Right hindlimb (tissue), 1 donor: Measurements from ENCODE around the gene NFIB.

Source experiments
- DNase-seq: peaks from one replicate; pipeline ENCODE4 v3.0.0-alpha.2; 2018

The NFIB gene

DNA sequence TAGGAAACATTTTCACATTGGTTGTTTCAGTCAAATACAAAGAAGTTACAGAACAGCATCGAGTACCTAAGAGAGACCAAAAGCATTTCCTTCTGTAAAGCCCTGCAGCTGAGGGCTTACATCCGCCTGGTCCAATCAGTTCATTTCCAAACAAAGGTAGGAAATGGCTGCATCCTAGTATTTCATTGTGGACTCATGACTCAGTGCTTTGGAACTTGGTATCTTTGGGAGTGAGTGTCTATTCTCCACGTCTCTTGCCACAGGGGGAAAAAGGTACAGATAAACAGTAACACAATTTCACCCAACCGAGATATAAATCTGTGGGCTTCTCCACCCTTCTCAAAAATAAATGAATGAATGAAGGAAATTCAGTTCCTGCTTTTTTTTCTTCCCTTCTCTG, 75.4 kb downstream of the NFIB start:
- DNase-seq = no peak

DNA sequence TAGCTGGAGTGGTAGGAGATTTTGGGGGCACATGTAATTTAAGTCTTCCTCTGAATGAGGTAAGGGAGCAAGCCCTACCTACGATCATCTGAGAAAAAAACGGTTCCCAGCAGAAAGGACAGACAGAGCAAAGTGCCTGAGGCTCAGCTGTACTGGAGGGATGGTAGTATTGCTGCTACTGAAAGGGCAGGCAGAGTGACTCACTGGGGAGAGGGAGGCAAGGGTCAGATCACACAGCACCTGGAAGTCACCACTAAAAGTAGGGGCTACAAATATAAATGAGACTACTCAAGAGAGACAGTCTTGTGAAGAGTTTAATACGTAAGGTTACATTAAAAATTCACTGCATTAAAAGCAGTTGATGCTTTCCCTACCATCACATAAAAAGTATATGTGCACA, 75.9 kb downstream of the NFIB start:
- DNase-seq = no peak

DNA sequence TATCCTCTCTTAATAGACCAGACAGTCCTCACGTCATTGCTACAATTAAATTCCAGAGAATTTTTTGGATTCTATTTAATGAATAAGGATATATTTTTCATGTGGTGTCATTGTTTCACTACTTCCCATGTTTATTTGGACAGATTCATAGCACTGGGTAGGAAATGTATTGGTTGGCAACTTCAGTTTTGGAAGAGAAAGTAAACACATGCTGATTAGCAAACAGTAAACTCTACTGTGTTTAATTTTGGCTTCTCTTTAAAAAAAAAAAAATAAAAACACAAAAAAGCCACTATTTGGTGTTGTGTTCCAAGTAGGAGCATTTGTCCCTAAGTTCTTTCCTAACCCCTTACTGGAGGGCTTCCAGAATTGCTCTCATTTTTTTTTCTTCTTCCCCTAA, 77.3 kb downstream of the NFIB start:
- DNase-seq = no peak

DNA sequence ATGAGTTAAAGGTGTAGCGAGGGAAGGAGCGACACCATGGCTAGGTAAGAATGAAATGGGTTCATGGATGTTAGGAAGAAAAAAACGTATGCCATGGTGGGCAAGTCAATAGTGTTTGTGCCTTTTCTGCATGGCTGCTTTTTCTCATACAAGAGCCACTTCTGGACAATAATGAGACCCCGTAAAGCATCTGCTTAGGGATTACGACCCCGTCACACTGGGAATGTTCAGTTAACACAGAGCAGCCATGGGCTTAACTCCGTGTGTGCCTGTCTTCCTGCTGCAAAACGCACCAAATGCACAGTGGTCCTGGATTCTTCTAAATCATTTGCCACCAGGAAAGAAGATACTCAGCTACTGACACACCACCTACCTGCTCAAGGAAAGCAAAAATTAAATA, 81.8 kb downstream of the NFIB start:
- no peak for DNase-seq

DNA sequence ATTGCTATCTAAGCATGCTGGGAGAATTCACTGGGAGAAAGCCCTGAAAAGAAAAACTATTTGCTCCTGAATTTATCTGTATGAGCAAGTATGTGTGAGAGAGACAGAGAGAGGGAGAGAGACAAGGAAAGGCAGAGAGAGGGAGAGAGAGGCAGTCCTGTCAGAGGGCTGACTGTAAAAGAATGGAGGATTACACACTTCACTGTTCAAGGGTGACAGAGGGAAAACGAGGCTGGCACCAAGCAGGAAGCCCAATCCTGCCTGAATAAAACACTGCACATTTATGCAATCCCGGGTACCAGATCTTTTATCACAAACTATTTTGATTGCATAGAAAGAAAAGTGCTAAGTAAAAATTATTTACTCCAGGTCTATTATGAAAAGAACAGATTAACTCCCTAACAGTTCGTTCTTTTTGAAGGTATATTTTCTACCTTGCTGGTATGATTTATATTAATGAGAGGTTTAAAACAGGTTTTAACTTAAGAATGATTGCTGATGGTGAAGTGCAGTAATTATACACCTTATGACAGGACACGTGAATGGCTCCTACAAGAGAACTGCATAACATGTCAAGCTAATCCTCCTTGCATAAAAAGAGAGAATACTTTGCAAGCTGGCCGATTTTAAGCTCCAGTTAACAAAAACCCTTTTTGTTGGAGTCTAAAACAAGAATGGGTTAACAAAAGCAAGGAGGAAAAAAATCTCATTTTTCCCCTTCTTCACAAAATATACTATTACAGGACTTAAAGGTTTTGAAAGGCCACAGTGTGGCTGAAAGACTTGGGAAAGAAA, 82.5 kb downstream of the NFIB start:
- no peak for DNase-seq

DNA sequence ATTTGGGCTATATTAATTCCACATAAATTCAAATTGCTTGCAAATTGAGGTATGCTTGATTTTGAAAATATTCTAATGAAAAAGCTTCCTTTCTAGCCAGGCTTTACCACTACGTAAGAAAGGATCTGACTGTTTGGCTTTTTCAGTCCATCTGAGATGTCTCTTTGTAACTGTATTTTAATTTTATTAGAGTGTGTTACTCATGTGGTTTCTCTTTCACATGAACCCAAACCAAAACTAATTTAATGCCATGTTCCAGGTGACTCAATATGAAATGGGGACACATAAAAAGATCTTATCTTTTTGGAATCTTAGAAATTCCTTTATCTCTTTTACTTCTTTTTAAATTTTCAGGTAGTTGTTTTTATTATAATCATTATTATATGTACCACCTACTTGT, 85.3 kb downstream of the NFIB start:
- no peak for DNase-seq

DNA sequence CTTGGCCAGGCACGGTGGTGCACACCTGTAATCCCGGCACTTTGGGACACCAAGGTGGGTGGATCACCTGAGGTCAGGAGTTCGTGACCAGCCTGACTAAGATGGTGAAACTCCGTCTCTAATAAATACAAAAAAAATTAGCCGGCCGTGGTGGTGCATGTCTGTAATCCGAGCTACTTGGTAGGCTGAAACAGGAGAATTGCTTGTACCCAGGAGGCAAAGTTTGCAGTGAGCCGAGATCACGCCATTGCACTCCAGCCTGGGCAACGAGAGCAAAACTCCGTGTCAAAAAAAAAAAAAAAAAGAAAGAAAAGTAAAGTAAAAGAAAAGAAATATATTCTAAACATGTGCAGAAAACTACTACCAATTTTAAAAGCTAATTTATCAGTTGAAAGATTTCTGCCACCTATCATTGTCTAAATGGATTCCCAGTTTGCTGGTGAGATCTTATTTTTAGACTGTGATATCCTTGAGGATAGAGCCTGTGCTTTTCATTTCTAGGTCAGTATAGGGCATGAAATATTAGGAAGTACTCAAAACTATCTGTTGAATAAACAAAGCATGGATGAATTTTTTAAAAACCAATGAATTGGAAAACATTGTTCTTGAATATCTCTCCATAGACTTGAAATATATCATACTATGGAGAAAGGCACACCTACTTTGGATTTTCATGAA, 86.9 kb downstream of the NFIB start:
- DNase-seq = no peak

DNA sequence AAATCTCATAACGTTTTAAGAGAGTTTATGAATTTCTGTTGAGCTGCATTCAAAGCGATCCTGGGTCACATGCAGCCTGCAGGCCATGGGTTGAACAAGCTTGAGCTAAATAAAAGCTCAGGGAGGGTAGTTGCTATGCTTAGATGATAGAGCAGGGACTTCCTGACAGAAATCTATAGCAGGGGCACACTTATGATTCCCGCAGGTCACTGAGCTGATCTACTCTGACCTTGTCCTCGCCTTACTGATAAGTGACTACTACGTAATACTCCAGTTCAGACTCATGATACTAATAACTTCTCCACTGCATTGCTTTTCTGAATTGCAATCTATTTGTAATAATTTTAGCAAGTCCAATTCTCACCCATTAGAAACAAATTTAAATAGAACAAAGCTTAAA, 90.9 kb downstream of the NFIB start:
- DNase-seq = no peak

DNA sequence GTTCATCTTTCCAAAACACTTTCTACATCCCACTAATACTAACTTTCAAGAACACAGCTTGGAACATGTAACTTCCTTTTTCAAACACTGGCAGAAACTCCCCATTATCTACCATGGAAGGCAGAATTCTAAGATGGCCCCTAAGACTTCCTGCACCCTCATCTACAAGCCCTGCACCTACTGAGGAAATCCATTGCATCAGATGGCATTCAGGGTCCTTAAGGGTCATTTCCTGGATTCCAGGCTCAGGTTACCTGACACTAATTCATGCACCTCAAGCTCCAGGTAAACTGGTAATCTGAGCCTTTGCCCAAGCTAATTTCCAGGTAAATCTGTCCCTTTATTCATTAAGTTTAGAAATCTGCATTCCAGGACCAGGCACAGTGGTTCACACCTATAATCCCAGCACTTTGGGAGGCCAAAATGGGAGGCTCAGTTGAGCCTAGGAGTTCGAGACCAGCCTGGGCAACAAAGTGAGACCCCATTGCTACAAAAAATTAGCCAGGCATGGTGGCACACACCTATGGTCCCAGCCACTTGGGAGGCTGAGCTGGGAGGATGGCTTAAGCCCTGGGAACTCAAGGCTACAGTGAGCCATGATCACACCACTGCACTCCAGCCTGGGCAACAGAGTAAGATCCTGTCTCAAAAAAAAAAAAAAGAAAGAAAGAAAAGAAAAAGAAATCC, 91.6 kb downstream of the NFIB start:
- DNase-seq = no peak

DNA sequence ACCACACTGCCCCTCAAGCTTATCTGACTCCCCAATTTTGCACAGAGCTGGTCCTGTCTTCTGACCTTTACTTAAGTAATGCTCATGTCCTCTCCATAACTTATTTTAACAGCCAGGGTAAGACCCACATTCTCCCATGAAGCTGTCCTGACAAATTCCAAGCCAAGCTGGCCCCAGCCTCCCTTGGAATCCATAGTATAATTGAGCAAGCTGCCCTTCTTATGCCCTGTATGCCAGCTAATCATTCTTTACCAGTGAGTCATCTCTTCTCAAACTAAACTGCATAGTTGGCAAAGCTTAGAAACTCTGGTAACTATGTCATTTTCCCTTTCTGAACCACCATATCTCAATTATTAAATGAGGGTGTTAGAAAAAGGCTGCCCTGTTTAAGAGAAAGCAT, 92.4 kb downstream of the NFIB start:
- DNase-seq = peak; percentile 66

DNA sequence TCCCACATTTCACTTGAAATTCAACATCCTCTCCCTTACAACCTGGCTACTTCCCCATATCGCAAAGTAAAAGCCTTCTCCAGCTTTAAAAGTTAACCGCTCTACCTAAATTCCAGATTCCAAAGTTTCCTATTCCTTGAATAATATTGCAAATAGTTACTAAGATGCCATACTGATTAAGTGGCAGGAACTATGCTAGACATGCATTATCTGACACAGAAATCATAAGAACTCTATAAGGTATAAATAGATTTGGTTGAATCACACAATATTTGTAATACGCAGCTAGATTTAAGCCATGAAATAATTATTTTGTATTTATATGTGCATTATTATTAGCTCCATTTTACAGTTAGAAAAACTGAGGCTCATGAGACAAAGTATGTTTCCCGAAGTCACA, 92.8 kb downstream of the NFIB start:
- no peak for DNase-seq

DNA sequence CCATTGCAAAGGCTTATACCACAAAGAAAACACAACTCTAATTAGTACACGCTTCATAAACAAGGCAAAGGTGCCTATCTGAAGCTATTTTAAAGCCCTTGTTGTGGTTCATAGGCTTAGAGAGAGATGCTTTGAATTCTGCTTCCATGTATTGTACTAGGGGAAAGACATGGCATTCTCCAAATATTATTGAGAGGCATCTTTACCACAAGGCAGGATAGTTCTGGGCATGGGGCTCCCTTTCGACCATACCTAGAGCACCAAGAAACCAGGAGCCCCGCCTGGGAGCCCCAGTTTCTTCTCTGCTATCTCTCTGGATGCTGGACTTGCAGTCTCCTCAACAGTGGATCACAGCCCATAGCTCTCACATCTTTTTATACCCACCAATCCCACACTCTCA, 93.7 kb downstream of the NFIB start:
- no peak for DNase-seq

DNA sequence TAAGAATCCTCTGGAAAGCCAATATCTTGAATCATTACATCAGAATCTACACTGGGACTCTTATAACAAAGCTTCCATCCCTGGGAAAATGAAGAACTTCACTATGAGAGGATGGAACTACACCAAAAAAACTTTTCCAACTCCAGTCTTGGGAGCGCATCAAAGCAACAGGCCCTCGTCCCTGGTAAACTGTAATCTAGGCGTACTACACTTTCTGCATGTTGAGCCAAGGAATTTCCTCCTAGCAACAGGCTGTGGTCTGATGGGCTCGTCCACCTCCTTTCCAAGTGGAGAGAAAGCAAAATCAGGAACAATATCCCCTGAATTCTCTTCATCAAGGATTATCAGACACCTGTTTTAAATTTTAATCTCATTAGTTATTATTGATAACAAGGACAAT, 94.1 kb downstream of the NFIB start:
- DNase-seq = peak; percentile 75

DNA sequence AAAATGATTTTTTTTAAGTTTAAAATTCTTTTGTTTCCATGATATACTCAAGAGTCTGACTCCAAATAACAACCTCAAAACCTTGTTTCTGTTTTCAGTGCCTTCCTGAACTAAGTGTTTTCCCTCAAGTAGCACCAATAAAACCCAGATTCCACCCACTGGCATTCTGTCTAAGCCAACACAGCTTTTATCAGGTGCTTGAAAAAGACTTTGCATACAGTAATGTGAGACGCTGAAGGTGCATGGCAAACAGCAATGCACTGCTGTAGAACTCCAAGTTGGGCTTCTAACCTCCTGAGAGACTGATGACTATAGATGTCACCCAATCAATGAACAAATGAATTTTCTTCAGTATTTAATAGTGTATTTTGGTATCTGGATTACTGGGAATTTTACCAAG, 95.7 kb downstream of the NFIB start:
- DNase-seq = no peak

DNA sequence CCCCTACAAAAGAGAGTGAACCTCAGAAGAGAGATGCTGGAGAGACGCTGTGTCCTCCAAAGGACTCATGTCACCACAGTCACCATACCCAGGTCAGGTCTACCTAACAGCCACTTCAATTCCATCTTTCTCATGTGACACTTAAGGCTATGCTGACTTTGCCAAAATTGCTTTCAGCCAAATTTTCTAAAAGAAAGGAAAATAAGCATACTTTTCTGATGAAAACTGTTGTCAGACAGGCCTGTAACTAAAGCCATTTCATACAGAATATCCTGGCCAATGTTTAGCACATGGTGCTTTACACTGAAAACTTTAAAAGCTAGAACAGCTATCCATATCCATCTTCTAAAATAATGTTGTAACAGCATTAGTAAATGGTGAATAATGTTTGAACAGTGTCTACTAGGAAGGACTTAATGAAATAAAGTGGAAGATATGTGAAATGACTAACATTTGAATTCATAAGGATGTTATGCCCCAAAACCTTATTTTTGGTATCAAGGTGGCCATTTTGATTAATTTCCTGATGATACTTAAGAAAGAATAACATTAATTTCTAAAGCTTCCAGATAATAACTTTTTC, 97.2 kb downstream of the NFIB start:
- DNase-seq = no peak

DNA sequence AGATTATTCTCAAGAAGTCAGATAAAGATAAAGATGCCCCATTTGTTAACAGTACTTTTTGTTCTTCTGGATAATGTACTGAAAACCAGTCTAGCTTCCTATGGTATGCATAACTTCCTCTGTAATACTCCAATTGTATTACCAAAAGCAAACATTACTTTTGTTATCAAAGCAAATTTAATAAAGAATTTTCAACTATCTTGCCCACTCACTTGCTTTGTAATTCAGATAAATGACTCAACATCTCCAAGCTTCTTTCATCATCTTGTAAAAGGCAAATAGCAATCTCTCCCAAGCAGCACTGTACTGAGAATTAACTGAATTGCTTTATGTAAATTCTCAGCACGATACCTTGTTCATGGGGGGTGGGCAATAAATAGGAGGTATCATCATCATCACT, 98.3 kb downstream of the NFIB start:
- DNase-seq = no peak

DNA sequence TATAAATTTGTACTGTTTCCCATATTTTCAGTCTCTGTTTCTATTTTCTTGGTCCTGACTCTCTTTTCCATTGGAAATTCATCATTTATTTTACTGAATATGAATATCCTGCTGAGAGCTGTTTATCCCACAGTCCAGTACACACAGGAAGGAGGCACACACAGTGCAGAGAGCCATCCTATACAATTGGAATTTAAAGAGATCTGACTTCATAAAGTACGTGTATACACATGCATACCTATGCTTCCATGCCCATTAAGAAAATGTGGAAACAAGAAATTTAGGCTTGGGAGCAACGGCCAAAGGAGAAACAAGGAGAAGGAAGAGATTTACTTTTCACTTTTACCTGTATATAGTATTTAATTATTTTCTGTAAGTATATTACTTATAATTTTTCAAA, 99.2 kb downstream of the NFIB start:
- DNase-seq = no peak

DNA sequence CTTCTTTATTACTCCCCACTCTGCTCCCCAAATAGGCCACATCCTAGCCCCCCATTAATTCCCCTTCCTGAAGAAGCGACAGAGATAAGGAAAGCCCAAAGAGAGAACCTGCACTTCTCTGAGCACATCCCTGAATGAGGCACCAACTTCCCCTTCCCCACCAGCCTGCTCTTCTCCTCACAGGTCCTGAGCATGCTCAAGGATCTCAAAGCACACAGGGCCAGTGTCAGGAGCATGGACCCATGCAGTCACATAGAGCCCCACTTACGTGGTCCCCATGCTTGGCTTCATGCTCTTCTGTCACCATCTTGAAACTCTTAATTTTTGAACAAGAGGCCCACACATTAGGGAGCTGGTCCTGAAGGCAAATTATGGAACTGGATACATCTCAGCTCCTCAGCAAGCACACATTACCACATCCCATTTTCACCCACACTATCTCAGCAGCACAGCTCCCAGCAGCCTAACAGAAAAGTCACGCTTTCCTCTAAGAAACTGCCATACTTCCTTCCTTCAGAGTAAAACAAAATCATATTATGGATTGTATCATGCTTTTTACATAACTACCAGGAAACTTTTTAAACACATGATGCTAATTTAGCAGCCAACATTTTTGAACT, 99.8 kb downstream of the NFIB start:
- DNase-seq = no peak

DNA sequence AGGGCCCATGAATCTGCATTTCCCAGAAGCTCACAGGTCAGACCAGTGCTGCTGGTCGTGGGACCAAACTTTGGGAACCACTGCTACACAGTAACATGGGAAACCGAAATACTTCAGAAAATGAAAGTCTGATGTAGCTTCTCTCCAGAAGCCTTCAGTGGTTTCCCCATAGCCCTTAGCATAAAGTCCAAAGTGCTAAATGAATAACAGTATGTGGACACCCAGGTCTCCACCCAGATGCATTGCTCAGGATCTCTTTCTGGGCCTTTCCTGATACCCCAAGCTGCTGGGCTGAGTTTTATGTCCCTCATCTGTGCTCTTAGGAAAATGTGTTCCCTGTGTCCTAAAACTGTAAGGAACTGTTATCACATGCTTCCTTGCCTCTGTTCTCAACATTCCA, 100.4 kb downstream of the NFIB start:
- no peak for DNase-seq

DNA sequence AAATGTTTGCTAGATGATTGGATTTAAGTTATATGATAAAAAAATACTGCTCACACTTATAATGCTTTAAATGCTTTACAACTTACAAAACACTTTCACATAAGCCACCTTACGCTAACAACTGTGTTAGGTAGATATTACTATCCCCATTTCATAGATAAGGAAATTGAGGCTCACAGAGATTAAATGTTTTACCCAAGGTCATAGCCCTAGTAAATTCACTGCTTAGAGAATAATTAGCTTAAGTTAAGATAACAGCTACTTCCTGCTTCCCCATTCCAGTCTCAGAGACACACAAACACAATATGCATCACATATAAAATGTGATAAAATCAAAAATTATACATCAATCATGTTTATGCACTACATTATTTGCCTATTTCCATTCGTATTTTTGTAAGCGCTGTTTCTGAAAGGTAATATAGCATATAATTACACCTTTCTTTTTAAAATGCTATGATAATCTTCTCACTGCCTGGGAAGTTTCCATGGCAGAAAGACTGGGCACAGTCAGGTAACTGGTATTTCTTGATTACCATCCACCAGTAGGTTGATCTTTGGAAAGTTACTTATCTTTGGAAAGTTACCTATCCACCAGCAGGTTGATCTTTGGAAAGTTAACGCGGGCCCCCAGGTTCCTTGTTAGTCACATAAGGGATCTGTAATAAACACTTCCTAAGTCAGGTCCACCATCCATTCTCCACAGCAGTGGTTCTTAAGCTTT, 101.1 kb downstream of the NFIB start:
- DNase-seq = no peak

DNA sequence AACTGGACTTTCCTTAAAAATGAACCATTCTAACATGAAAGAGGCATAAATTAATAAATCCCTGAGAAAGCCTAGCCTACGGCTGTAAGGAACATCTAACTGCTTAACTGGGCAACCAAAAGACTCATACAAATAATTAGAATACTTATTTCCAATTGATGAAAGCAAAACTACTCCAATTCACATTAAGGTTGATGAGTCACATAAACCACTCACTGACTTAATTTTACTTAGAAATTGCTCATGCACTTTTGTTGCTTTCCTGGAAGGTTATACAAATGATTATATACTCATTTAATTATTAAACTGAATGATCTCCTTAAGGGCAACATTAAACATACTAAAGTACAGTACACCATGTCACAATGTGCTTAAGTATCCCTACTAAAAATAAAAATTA, 101.9 kb downstream of the NFIB start:
- DNase-seq = no peak

DNA sequence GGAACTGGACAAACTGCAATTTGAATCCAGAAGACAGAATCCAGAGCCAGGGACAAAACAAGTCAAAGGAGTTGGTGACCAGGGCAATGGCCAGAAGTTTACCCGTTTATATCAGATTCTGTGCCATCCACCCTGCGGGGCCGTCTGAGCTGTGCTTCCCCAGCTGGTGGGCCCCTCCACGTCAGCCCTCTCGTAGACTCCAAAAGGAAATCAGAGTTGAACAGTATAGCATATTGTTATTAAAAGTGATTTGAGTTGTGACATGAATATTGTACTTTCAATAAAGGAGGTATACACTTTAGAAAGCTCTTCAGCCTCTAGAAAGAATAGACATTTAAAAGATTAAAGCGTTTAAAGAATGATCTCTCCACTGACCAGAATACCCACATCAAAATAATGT, 102.4 kb downstream of the NFIB start:
- no peak for DNase-seq

DNA sequence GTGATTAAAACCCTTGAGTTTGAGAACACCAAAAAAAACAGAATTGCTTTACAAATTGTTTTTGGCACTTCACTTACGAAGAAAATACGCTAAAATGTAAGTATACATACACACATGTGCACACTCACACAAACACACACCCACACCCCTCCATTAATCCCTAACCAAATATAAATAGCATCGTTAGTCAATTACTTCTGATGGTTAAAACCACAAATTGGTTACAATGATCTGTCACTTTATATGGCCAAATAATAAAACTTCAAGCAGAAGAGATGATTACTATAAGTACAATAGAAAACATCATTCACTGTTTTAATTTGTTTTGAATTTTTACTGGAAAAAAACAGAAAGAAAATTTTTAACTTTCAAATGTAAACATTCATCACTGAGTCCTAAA, 103.5 kb downstream of the NFIB start:
- no peak for DNase-seq
